ENCODE data around the gene NFASC.

The NFASC gene

GRCh38 chr1:204863024-204863423 is 7.6 kb upstream of the NFASC start:
- no peak for DNase-seq

- no peak for DNase-seq
Observed at GRCh38 chr1:204863730-204864129, 6.9 kb upstream of the NFASC start.

GRCh38 chr1:204866051-204866596 is 4.5 kb upstream of the NFASC start:
- no peak for DNase-seq

DNA sequence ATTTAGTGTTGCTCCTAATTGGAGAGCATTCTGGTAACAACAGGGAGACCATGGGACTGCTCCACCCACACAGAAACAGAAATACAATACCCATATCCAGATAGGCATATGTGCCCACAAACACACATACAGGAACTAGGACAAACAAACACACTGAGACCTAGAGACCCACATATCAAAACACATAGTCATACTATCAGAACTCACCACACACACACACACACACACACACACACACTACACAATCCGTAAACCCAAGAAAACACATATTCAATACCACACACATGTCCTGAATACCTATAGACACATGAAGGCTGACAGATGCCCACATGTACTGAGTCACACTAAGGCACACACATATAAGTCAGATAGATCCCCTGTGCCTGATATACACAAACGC is 3.5 kb upstream of the NFASC start:
- DNase-seq = no peak

DNA sequence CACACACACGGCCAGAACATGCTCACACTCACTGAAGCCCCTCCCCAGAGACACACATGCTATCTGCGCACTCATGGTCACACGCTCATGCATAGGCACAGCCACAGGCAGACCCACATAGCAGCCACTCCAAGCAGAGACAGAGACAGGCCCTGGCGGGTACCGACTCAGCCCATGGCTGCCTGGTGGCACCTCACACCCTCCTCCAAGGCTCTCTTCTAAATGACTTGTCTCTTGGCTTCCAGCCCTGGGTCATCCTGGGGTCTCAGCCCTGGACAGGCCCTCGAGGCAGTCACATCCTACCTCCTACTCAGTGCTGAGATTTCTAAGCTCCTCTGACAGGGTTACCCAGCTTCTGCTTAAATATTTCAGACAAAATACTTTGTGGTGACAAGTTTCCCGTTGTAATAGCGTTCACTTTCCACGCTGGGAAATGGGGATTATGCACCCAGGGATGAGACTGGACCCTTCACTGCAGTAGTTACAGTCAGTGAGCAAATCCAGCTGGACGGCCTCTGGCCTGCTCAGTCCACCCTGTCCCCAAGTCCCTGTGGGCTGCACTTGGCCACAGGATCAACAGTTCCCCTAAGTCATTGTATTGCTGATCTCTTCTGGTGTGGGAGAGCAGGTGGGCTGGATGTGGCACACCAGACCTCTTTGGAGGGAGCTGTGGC is 2.9 kb upstream of the NFASC start:
- no peak for DNase-seq

- DNase-seq = no peak
Observed at GRCh38 chr1:204868340-204868700, 2.3 kb upstream of the NFASC start.

GRCh38 chr1:204869097-204869496 is 1.6 kb upstream of the NFASC start:
- DNase-seq = no peak

GRCh38 chr1:204871405-204872037 is 859 bp downstream of the NFASC start:
- DNase-seq = no peak

GRCh38 chr1:204872262-204872881 is 1.7 kb downstream of the NFASC start:
- no peak for DNase-seq

DNA sequence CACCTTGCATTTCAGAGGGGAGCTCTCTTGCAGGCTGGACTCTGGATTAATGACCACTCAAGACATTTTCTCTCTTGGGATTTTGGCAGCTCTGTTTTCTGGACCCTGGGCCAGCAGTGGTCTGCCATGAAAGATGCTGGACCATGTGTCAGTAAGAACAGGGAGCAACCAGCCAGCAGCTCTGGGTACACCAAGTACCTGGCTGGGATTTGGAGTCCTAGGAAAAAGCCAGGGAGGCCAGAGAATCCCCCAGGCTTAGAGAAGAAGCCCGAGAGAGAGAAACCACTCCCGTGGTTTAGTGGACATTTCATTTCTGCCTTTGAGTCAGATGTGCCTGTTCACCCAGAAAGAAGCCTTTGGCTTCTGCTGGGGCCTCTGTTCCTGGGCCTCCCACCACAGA is 2.5 kb downstream of the NFASC start:
- no peak for DNase-seq

DNA sequence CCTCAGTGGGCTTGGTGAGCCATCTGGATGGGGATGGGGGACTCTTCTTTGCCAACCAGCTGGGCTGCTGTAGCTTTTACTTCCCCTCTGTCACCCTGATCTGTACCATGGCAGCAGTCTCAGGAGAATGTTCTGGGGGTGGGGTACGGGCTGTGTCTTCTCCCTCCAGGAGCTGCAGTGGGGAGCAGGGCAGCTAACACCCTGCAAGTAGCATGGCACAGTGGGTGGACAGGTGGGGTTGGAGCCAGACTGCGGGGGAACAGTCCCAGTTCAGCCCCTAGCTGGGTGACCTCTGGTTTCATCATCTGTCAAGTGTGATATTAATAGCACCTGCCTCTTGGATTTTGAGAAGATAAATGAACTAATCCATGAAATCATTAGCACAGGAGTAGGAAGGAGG is 3.1 kb downstream of the NFASC start:
- no peak for DNase-seq

DNA sequence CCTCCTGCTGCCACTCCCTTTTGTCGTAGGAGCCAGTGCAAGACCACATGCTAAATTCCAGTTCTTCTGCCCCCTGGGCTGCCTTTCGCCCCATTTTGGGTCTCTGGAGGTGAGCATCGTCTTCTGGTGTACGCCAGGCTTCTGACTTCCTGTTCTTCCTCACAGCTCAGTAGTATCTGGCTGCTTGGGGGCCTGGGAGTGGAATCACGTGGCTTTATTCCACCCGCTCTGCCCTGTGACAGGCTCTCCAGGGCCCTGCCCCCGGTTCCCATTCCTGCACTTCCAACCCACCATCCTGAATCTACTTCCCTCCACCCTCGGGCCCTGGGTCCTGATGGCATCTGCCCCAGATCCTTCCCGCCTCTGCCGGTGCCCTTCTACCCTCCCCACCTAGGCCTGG is 3.6 kb downstream of the NFASC start:
- no peak for DNase-seq

DNA sequence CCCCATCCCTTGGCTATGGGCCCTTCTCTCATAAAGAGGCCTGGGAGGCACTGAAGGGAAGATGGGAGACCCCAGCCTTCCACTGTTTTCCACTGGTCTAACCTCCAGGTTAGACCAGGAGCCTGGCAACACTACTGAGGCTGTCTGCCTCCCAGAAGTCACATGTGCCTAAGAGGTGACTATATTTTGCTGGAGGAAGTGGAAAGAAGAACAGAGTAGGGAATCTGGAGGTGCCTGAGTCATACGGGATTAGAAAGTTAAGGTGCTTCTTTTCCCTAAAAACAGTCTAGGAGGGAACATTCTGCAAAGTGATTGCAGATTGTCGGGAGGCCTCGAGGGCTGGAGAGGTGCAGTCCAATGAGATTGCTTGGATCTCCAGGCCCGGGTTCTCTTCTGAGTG is 4.6 kb downstream of the NFASC start:
- DNase-seq = no peak

GRCh38 chr1:204878621-204879234 is 8.1 kb downstream of the NFASC start:
- DNase-seq = no peak

GRCh38 chr1:204879351-204879750 is 8.7 kb downstream of the NFASC start:
- DNase-seq = no peak

DNA sequence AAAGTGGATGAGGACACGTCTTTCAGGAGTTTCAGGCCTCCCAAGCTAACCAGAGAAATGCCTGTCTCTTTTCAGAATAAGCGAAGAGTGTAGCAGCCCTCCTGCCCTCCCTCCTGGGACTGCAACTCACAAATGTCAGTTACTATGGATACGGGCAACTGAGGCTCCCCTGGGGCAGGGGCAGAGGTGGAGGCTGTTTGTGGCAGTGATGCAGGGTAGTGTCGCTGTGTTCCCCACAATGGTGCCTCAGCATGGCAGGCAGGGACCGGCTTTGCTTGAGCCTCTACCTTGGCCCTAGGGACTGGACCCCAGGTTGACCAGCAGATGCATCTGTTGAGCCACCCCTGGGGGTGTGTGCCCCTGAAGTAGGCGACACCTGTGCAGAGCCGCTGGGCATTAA is 10.2 kb downstream of the NFASC start:
- DNase-seq = no peak

GRCh38 chr1:204882479-204882878 is 11.8 kb downstream of the NFASC start:
- DNase-seq = peak; percentile 27

GRCh38 chr1:204883405-204883804 is 12.7 kb downstream of the NFASC start:
- DNase-seq = no peak

- DNase-seq = no peak
Observed at GRCh38 chr1:204885288-204885711, 14.6 kb downstream of the NFASC start.

DNA sequence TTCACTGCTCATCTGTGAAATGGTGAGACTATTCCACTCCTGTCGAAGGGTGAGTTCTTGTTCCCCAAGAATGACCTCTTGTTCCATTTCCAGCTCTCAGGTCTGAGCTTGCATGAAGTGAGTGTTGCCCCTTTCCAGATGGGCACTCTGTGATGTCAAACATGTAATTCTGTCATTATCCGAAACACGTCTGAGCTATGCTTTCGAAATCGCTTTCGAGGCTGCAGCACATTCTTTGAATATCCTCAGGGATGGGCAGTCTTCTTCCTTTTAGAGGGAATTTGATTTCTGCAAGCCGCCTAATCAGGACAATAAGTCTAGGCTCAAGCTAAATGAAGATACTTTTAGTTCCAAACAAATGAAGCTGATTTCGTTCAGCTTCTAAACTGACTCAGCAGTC is 15.1 kb downstream of the NFASC start:
- DNase-seq = no peak

GRCh38 chr1:204887846-204888245 is 17.2 kb downstream of the NFASC start:
- peak; percentile 83 for DNase-seq

DNA sequence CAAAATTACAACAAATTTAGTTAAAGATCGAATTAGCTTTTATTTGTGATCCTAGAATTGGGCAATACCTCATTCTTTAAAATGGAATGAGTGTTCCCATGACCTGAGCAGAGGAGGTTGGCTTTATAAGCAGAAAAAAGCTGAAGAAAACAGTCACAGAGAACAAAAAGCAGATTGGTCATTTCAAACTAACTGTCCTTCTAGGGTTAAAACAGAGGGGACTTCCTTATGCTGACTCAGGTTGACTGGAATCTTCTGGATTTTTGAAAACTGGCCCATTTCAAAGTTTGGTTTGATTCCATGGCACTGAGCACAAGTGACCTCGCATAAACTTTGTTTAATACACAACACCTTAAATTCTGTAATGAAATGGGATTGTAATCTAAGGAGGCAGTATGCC is 17.6 kb downstream of the NFASC start:
- DNase-seq = no peak

- no peak for DNase-seq
Observed at GRCh38 chr1:204889681-204890383, 19.2 kb downstream of the NFASC start.

Measured in NCI-H1092 (cell line).